CD4-positive, alpha-beta T cell treated with Interleukin-15 for 4 hours (primary cell): ENCODE data around the gene DIPK1C.
A peak's percentile ranks its signal among the peaks of the same experiment; 100 is the strongest.
"Not testable (repeated sequence)": the region's sequence is repeated elsewhere in the genome, so short reads cannot be mapped to it uniquely, and the experiment has no call there.

ENCODE experiments used
- DNase-seq: peaks from one replicate; pipeline ENCODE4 v3.0.0-alpha.2; 2020; ENCODE audit warnings: low spot score

The DIPK1C gene

DNA sequence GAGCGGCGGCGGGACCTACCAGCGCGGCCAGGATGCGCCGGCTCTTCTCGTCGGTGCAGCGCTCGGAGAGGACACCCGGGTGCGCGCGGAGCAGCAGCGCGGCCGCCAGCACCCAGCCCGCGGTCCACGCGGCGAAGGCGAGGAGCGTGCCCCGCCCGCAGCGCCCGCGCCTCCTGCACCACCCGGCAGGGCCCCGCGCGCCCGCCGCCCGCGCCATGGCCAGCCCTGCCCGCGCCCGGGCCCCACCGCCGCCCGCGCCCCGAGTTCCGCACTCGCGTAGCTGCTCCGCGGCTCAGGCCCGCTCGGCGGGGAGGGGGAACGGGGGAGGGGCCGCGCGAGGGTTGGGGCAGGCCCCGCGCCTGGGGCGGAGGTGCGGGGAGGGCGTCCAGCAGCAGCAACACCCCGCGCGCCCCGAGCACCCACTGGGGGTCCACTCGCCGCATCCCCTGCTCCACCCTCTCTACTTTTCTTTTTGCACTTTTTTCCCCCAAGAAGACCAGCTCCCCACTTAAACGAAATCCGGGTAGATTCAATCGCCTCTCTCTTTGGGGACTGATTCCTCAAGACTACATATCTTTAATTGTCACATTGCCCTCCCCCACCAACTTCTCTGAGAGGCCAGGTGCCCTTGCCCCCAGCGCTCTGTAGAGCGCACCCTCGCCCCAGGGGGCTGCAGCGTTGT lies at the start of gene DIPK1C:
DIPK1C (minus strand) TSS at position 266 of the 682 bp plus-strand sequence; CDS start at position 217, 49 bp downstream.
- DNase-seq = no peak

- no peak for DNase-seq
Observed at GRCh38 chr18:74506448-74507084, 49.5 kb upstream of the DIPK1C start.

- DNase-seq = no peak
Observed at GRCh38 chr18:74505776-74506175, 48.7 kb upstream of the DIPK1C start.

- no peak for DNase-seq
Observed at GRCh38 chr18:74503137-74503536, 46.0 kb upstream of the DIPK1C start.

DNA sequence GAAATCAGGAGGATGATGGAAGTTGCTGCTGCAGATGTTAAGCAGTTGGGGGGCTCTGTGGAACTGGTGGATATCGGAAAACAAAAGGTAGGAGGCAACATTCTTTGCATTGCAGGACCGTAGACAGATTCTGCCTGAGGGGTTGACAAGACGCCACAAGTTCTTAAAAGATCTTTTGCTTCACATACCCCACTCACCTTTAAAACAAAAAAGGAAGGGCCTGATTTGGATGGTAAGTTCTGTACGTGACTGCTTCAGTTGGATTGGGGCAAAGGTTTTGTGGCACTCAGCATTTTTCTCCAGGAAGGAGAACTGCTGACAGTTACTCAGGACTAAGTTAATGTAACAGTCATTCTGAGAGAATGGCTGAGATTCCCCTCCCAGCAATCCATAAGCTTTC lies 44.3 kb upstream of the DIPK1C start:
- no peak for DNase-seq

DNA sequence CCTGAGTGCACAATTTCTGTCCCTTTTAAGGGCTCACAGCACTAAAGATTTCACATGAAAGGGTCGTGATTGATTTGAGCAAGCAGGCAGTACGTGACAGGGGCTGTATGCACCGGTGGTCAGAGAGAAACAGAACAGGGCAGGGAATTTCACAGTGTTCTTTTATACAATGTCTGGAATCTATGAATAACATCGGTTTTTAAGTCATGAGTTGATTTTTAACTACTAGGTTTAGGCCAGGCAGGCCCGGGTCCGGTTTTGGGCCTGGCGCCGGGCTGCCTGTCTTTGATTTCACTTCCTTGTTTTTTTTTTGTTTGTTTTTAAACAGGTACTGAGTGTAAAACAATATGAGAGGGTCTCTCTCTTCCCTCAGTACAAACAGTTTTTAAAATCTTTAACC lies 43.7 kb upstream of the DIPK1C start:
- DNase-seq = not testable (repeated sequence)

DNA sequence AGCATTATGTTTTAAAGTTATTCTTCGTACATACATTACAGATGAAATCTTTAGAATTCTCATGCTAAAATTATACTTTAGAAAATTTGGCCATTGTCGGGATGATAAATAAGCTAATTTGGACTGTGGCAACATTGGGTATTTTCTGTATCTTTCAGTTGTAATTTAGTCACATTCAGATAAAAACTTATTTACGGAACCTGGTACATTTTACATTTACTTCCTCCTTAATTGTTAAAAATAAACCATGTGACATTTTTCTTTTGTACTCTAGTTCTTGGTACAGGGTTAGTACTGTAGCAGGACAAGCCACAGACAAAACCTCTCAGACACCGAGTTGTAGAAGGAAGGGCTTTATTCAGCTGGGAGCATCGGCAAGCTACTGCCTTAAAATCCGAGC lies 43.3 kb upstream of the DIPK1C start:
- no peak for DNase-seq

DNA sequence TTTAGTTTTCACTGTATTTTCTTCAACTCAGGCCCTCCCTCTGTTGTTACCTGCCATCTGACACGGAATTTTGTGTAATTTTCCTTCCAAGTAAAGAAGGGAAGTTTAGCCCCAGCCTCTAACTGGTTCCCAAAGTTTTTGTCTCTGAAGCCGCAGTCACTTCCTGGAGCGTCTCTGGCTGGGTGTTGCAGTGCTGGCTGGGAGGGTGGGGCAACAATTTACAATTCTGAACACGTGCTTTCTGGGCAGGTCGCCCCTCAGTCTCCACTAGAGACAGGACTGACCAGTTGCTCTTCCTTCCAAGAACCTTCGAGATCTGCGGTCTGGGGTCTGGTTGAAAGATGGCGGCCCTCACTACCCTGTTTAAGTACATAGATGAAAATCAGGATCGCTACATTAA lies 42.5 kb upstream of the DIPK1C start:
- peak; percentile 46 for DNase-seq

GRCh38 chr18:74498712-74499627 lies 41.9 kb upstream of the DIPK1C start:
- DNase-seq = peak; percentile 75

GRCh38 chr18:74497778-74498177 lies 40.7 kb upstream of the DIPK1C start:
- DNase-seq = no peak

DNA sequence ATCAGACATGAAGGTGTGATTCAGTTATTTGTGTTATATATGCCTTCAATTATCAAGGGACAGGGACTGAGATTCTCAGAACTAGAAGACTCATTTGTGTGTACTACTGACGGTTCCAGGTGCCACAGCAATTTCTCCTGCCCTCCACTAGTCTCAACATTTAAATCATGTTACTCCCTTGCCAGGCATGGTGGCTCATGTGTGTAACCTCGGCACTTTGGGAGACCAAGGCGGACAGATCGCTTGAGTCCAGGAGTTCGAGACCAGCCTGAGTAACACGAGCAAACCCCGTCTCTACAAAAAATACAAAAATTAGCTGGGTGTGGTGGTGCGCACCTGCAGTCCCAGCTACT lies 40.2 kb upstream of the DIPK1C start:
- no peak for DNase-seq

- peak; percentile 14 for DNase-seq
Observed at GRCh38 chr18:74496508-74497323, 39.6 kb upstream of the DIPK1C start.

- DNase-seq = peak; percentile 98
Observed at GRCh38 chr18:74495581-74496507, 38.7 kb upstream of the DIPK1C start, which contains the start of gene CNDP2. TSS of gene CNDP2 (plus strand) at chr18:74496363. CDS start at chr18:74499974, 3,611 bp downstream.

GRCh38 chr18:74494514-74494913 lies 37.4 kb upstream of the DIPK1C start:
- DNase-seq = no peak

DNA sequence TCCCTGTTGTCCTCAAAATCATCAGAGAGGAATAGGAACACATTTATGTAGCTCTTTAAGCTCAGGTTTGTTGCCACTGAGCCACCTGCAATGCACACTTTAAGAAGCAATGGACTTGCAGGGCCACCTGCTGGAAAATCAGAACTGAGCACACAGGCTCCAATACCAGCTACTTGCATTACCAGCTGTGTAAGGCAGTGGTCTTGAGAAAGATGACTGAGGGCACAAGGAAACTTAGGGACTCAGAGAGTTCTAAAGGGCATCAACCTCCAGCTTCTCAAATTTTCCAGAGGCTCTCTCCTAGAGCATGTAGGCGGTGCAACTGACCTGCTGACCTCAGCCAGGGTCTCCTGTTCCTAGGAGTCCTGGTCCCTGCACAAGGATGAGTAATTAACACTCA lies 36.6 kb upstream of the DIPK1C start:
- DNase-seq = peak; percentile 74

DNA sequence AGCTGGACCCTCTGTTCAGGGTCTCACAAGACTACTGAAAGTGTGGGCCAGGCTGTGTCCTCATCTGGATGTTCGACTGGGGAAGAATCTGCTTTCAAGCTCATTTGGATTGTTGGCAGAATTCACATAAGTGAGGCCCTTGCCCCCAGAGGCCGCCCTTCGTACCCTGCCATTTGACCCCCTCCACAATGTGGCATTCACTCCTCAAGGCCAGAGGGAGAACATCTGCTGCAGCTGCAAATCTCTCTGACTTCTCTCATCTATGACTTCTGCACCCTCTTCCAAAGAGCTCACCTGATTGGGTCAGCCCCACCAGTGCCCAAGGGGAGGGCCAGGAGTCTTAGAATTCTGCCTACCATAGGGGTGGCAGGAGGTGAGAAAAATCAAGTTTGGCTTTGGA lies 35.2 kb upstream of the DIPK1C start:
- DNase-seq = no peak

- DNase-seq = no peak
Observed at GRCh38 chr18:74489676-74490075, 32.6 kb upstream of the DIPK1C start.

DNA sequence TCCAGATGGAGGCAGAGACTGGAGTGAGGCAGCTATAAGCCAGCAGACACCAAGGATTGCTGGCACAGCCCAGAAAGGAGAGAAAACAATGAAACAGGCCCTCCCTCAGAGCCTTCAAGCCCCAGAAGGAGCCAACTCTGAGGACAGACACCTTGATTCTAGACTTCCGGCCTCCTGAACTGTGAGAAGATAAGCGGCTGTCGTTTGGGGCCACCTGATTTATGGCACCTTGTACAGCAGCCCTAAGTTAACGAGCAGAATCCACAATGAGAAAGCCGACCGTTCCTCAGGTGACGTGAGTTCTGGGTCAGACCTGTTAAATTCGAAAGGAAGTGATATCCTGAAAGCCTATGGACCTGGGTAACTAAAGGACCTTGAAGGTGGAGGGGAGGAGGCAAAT lies 31.8 kb upstream of the DIPK1C start:
- DNase-seq = no peak

GRCh38 chr18:74488354-74488753 lies 31.2 kb upstream of the DIPK1C start:
- DNase-seq = no peak

- no peak for DNase-seq
Observed at GRCh38 chr18:74486119-74486849, 29.2 kb upstream of the DIPK1C start.
